H1 (cell line): ENCODE measurements around the gene NFXL1. TPM values are rescaled to one million over a fixed set of nuclear protein-coding genes. Genes with fewer than 3 reads are reported as not detected.

Experiments used
- NANOG ChIP-seq: IDR thresholded peaks from 2 replicates; pipeline ENCODE4 v1.6.1; 2011; ENCODE audit warnings: low read length, low read depth, mild to moderate bottlenecking, inconsistent platforms; ENCODE audit not compliant: insufficient read depth, poor library complexity, severe bottlenecking
- polyA plus RNA-seq, 7 experiments: library from polyadenylated mRNA; depleted of rRNA in 3 of 7; stranded (reverse) in 5 of 7; unstranded in 2 of 7; fragments of >200 nt in 5 of 7; fragments of 200-250 nt in 2 of 7; gene quantifications; 1 replicate in 5 of 7; 2 replicates in 1 of 7; 4 replicates in 1 of 7; pipeline versions ENCODE4 v1.2.1 to v1.2.3, GENCODE V29; 2011 to 2013; ENCODE audit warnings: missing spikeins in 2 of 7, mixed read lengths in 2 of 7
- total RNA-seq: library from RNA; stranded (reverse); fragmentation: NEBNext Ultra II Directional; extraction: Animal tissue kit (Norgen Biotek cat#: 25700); gene quantifications from 2 replicates; pipeline ENCODE4 v1.2.1, GENCODE V29; 2021

NFXL1 gene
- total and polyA plus RNA-seq, 2 of the 8 experiments (the other 6 are each of a cell fraction or from before 2014, with no cell fraction given), result 10.0 to 29.5 TPM

DNA sequence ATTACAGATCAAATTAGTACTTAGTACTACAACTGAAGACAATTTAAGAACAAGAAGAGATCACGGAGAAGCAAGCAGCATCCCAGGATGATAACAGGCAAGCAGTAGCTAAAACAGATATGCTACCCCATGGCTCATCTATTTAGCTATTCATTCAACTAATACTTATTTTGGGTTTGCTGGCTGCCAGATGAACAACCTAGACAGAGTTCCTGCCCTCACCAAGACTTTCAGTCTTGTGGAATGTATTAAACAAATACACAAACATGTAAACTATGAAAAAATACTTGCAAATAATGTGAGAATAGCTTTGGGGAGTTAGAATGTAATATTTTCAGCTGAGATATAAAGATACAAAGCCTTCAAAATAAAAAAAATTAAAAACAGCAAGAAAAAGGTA is 74.1 kb downstream of the NFXL1 start (continued):
- TF ChIP-seq NANOG, result no peak
